Activated CD8-positive, alpha-beta memory T cell treated with anti-CD3 and anti-CD28 coated beads, Interleukin-2, amount 10 ng/mL, durations not matched to agents 7 days and 5 days (primary cell): ENCODE data around the gene GATAD2B. TPM values are rescaled to one million over a fixed set of nuclear protein-coding genes. Genes with fewer than 3 reads are reported as not detected.
A peak's percentile ranks its signal among the peaks of the same experiment; 100 is the strongest.
"Not testable (repeated sequence)": the region's sequence is repeated elsewhere in the genome, so short reads cannot be mapped to it uniquely, and the experiment has no call there.

Experiments
- ATAC-seq: fragments of 150-1000 bp; cut with Tn5 transposase; one replicate; pipeline ENCODE4 v1.10.0; 2021; ENCODE audit warnings: moderate library complexity
- CTCF ChIA-PET: fragments of 350-600 bp; sonication (Branson Sonifier 250); formaldehyde crosslinking; loops from one replicate; lab custom pipeline; 2021; ENCODE audit warnings: antibody characterized with exemption; lab: Charles Lee
- DNase-seq: peaks from one replicate; pipeline ENCODE4 v3.0.0-alpha.2; 2020
- H3K27ac Mint-ChIP-seq: one replicate; pipeline ENCODE4 v1.8.0; 2021; ENCODE audit warnings: mild to moderate bottlenecking, mixed read lengths
- H3K27me3 Mint-ChIP-seq: one replicate; pipeline ENCODE4 v1.8.0; 2021; ENCODE audit warnings: mixed read lengths
- H3K36me3 Mint-ChIP-seq: one replicate; pipeline ENCODE4 v1.8.0; 2021; ENCODE audit warnings: mild to moderate bottlenecking, mixed read lengths
- H3K4me1 Mint-ChIP-seq: one replicate; pipeline ENCODE4 v1.8.0; 2021; ENCODE audit warnings: mixed read lengths
- H3K4me3 Mint-ChIP-seq: one replicate; pipeline ENCODE4 v1.8.0; 2021; ENCODE audit warnings: mild to moderate bottlenecking, moderate library complexity, mixed read lengths
- H3K9me3 Mint-ChIP-seq: one replicate; pipeline ENCODE4 v1.8.0; 2022; ENCODE audit warnings: low read depth, mixed read lengths
- total RNA-seq, 2 experiments: library from RNA; stranded (reverse); gene quantifications; one replicate each; pipeline ENCODE4 v1.2.3, GENCODE V29; 2021

The GATAD2B gene
- total RNA-seq, 2 experiments from 2014 or later: 72.5 to 77.9 TPM

DNA sequence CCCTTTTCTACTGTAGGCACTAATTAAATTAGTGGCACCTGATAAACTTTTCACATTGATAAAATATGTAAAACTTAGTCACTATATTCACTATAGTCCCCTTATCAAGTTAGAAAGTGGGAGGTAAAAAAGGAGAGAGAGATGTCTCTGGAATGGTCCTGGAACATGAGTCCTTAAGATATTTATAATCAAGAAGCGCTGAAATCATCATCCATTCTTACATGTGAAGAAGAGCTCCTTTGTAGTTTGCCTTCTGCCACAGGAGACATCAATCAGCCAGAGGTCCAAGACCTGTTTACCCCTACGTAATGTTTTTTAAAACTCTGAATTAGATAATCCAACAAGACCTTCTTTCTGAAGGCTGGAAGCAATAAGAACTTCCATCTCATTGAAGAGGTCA is 65.3 kb downstream of the GATAD2B start:
- CTCF ChIA-PET: no interaction called here
- DNase-seq (no peak), ATAC-seq (no peak)
- Mint-ChIP-seq H3K9me3 (no peaks in the 10 kb centered on the region), H3K27ac (no peak overlapping the region), H3K4me1 (peaks cover 6% of the 10 kb centered on the region), H3K36me3 (peaks cover 20% of the 10 kb centered on the region), H3K27me3 (no peaks in the 10 kb centered on the region), H3K4me3 (no peak overlapping the region)

DNA sequence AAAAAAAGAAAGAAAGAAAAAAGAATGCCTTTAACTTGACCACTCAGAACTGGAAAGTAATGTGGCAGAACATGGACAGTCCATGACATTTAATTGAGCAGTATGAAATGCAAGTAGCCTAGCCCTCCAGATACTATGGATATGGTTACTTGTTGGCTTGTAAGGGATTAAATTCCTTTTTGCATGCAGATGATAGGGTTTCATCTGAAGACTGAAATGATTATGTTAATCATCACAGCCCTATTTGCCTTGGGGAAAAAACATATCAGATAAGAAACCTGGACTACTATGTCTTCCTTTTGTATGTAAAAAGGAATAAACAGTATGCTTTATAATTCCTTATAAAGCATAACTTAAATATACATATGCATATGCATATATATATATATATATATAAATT is 66.0 kb downstream of the GATAD2B start:
- Mint-ChIP-seq H3K9me3 (no peaks in the 10 kb centered on the region), H3K4me3 (no peak overlapping the region), H3K27me3 (no peaks in the 10 kb centered on the region), H3K36me3 (peaks cover 22% of the 10 kb centered on the region), H3K27ac (no peak overlapping the region), H3K4me1 (peaks cover 3% of the 10 kb centered on the region)
- ATAC-seq (no peak), DNase-seq (no peak)
- CTCF ChIA-PET: no interaction called here

DNA sequence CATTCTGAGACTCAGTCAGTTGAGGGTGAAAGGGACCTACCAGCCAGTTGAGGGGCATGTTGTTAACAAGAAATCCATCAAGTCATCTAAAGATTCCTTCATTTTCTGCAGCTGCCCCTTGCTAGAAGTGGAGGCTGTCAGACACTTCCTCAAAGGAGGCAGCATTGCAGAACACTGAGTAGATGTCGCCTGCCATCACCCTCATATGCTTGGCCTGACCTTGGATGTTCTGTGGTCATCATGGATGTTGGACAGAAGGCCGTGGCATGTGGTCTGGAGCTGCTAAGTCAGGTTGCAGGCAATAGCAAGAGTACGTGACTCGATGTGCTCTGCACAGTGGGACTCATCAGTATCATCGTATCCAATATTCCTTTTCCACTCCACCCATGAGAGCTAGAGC is 70.6 kb downstream of the GATAD2B start:
- Mint-ChIP-seq H3K27ac (no peak overlapping the region), H3K36me3 (peaks cover 25% of the 10 kb centered on the region)

DNA sequence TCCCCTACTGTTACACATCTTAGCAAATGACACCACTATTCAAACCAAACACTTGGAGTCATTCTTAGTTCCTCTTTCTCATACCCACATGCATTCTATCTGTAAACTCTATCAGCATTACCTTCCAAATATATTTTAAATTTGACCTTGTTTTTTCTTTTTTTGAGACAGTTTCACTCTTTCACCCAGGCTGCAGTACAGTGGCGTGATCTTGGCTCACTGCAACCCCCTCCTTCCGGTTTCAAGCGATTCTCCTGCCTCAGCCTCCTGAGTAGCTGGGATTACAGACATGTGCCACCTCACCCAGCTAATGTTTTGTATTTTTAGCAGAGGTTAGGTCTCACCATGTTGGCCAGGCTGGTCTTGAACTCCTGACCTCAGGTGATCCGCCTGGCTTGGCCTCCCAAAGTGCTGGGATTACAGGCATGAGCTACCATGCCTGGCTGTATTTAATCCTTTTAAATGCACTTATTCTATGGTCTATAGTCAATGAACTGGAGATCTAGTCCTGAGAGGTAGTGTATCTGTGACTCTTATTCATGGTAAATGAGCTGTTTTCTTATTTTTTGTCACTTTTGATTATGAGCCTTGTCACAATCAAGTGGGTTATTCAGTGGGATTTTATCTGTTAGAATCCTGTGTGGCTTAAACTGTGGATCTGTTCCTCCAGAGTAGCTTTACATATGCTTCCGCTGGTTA is 73.1 kb downstream of the GATAD2B start:
- ATAC-seq (peak; percentile 42), DNase-seq (peak; percentile 45)
- CTCF ChIA-PET: interaction anchor here (0.8 to 1.5 kb wide), 4 partner anchors 12 to 53 kb away, joined by 3 to 6 read pairs (median 4); no protein-coding TSS in a partner anchor
- peak overlapping the region; percentile 85 for H3K27ac Mint-ChIP-seq
- peaks cover 24% of the 10 kb centered on the region for H3K36me3 Mint-ChIP-seq
- peak overlapping the region; percentile 31 for H3K4me3 Mint-ChIP-seq
- peaks cover 14% of the 10 kb centered on the region for H3K4me1 Mint-ChIP-seq
- H3K27me3 Mint-ChIP-seq: no peaks in the 10 kb centered on the region
- no peaks in the 10 kb centered on the region for H3K9me3 Mint-ChIP-seq

More for the DNA sequence above, 70.6 kb downstream of the GATAD2B start:
- Mint-ChIP-seq H3K4me1 (peaks cover 14% of the 10 kb centered on the region), H3K27me3 (no peaks in the 10 kb centered on the region), H3K4me3 (no peak overlapping the region), H3K9me3 (no peaks in the 10 kb centered on the region)
- CTCF ChIA-PET: interaction anchor here (0.5 to 0.6 kb wide), 2 partner anchors 10 to 26 kb away, joined by 3 read pairs; no protein-coding TSS in a partner anchor
- no peak for DNase-seq
- no peak for ATAC-seq

DNA sequence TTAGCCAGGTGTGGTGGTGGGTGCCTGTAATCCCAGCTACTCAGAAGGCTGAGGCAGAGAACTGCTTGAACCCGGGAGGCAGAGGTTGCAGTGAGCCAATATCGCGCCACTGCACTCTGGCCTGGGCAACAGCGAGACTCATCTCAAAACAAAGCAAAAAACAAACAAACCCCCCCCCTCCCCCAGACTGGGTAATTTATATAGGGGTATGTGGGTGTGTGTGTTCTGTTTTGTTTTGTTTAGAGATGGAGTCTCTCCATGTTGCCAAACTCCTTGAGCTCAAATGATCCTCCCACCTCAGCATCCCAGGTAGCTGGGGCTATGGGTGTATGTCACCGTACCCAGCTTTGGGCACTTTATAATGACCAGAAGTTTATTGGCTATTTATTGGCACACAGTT is 74.0 kb downstream of the GATAD2B start:
- Mint-ChIP-seq H3K36me3 (peaks cover 27% of the 10 kb centered on the region), H3K27me3 (no peaks in the 10 kb centered on the region), H3K27ac (no peak overlapping the region), H3K9me3 (no peaks in the 10 kb centered on the region), H3K4me3 (no peak overlapping the region), H3K4me1 (peaks cover 17% of the 10 kb centered on the region)
- no peak for DNase-seq
- CTCF ChIA-PET: interaction anchor here (1.0 kb wide), 1 partner anchor 76 kb away, joined by 3 read pairs; no protein-coding TSS in a partner anchor
- ATAC-seq: no peak

DNA sequence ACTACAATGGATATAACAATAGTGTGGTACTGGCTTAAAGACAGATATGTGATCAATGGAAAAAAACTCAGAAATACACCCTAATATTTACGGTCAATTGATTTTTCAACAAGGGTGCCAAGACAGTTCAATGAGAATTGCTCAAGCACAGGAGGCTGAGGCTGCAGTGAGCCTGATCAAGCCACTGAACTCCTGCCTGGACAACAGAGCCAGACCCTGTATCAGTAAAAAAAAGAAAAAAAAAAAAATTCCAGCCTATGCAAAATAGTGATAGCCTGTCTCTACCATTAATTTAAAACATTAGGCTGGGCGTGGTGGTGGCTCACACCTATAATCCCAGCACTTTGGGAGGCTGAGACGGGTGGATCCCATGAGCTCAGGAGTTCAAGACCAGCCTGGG is 77.6 kb downstream of the GATAD2B start:
- Mint-ChIP-seq H3K4me1 (peaks cover 27% of the 10 kb centered on the region), H3K36me3 (peaks cover 14% of the 10 kb centered on the region), H3K27me3 (no peaks in the 10 kb centered on the region), H3K9me3 (no peaks in the 10 kb centered on the region), H3K27ac (no peak overlapping the region), H3K4me3 (no peak overlapping the region)
- DNase-seq: no peak
- ATAC-seq: no peak
- CTCF ChIA-PET: no interaction called here

DNA sequence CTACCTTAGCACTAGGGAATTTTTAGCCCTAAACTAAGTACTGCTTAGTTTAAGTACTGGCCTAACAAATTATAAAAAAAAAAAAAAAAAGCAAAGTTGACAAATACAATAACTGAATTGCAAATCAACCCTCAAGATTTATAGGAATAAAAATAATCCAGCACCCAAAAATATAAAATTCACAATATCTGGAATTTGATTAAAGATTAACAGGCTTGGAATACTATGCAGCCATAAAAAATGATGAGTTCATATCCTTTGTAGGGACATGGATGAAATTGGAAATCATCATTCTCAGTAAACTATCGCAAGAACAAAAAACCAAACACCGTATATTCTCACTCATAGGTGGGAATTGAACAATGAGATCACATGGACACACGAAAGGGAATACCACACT is 78.4 kb downstream of the GATAD2B start:
- H3K9me3 Mint-ChIP-seq, ATAC-seq, H3K27ac Mint-ChIP-seq, H3K4me3 Mint-ChIP-seq, H3K27me3 Mint-ChIP-seq, DNase-seq, CTCF ChIA-PET: not testable (repeated sequence)
- Mint-ChIP-seq H3K36me3 (peaks cover 13% of the 10 kb centered on the region), H3K4me1 (peaks cover 21% of the 10 kb centered on the region)

DNA sequence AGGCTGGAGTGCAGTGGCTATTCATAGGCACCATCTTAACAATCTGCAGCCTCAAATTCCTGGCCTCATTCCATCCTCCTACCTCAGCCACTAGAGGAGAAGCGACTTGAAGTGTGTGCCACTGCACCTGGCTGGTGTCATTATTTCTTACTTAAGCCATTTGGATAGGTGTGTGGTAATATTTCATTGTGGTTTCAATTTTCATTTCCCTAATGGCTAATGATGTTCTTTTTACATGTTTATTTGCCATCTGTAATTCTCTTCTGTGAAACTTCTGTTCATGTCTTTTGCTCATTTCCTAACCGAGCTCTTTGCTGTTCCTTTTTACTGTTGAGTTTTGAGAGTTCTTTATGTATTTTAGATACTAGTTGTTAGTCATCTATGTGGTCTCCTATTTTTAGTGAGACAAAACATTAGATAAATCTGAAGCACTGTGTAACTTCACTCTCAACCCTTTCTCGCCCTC is 80.7 kb downstream of the GATAD2B start:
- no peaks in the 10 kb centered on the region for H3K27me3 Mint-ChIP-seq
- H3K36me3 Mint-ChIP-seq: peaks cover 9% of the 10 kb centered on the region
- CTCF ChIA-PET: no interaction called here
- DNase-seq (no peak), ATAC-seq (no peak)
- no peak overlapping the region for H3K27ac Mint-ChIP-seq
- peaks cover 16% of the 10 kb centered on the region for H3K4me1 Mint-ChIP-seq
- H3K4me3 Mint-ChIP-seq: no peak overlapping the region
- no peaks in the 10 kb centered on the region for H3K9me3 Mint-ChIP-seq

DNA sequence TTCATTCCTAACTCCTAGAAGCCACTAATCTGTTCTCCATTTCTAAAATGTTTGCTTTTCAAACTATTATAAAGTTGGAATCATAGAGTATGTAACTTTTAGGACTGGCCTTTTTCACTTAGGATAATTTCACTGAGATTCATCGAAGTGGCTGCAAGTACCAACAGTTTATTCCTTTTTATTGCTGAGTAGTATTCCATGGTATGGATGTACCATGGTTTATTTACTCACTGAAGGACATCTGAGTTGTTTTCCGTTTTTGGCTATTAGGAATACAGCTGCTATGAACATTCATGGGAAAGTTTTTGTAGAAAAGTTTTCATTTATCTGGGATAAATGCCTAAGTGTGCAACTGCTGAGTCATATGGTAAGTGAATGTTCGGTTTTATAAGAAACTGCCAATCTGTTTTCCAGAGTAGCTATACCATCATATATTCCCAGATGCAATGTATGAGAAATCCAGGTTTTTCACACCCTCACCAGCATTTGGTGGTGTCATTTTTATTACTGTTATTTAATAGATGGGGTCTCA is 81.2 kb downstream of the GATAD2B start:
- DNase-seq (no peak), ATAC-seq (no peak)
- Mint-ChIP-seq H3K9me3 (no peaks in the 10 kb centered on the region), H3K36me3 (peaks cover 9% of the 10 kb centered on the region), H3K27ac (no peak overlapping the region), H3K4me3 (no peak overlapping the region), H3K4me1 (peaks cover 16% of the 10 kb centered on the region), H3K27me3 (no peaks in the 10 kb centered on the region)
- CTCF ChIA-PET: no interaction called here

DNA sequence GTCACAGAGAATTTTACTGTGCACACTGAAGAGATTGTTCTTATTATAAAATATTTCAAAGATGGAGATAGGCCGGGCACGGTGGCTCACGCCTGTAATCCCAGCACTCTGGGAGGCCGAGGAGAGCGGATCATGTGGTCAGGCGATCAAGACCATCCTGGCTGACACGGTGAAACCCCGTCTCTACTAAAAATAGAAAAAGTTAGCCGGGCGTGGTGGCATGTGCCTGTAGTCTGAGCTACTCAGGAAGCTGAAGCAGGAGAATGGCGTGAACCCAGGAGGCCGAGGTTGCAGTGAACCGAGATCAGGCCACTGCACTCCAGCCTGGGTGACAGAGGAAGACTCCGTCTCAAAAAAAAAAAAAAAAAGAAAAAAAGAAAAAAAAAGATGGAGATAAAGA is 82.0 kb downstream of the GATAD2B start:
- ATAC-seq, H3K4me3 Mint-ChIP-seq, H3K36me3 Mint-ChIP-seq, H3K9me3 Mint-ChIP-seq, H3K27ac Mint-ChIP-seq, H3K27me3 Mint-ChIP-seq, DNase-seq, CTCF ChIA-PET: not testable (repeated sequence)
- peaks cover 16% of the 10 kb centered on the region for H3K4me1 Mint-ChIP-seq

DNA sequence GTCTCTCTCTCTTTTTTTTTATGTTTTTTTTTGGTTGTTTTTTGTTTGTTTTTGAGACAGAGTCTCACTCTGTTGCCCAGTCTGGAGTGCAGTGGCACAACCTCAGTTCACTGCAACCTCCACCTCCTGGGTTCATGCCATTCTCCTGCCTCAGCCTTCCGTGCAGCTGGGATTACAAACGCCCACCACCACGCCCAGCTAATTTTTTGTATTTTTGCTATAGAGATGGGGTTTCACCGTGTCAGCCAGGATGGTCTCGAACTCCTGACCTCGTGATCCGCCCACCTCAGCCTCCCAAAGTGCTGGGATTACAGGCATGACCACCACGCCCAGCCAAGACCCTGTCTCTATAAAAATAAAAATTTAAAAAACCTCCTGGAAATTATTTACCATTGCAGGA is 88.8 kb downstream of the GATAD2B start:
- H3K36me3 Mint-ChIP-seq, H3K4me1 Mint-ChIP-seq, DNase-seq, H3K27me3 Mint-ChIP-seq, ATAC-seq, CTCF ChIA-PET, H3K9me3 Mint-ChIP-seq, H3K27ac Mint-ChIP-seq, H3K4me3 Mint-ChIP-seq: not testable (repeated sequence)

DNA sequence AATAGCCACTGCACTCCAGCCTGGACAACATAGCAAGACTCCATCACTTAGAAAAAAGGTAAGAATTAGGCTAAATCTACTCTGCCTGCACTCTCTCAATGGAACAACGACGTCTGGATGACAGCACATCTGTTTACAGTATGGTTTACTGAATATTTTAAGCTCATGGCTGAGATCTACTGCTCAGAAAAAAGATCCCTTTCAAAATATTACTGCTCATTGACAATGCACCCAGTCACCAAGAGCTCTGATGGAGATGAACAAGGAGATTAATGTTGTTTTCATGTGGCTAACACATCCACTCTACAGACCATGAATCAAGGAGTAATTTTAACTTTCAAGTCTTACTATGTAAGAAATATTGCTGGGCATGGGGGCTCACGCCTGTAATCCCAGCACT is 89.6 kb downstream of the GATAD2B start:
- Mint-ChIP-seq H3K27ac (no peak overlapping the region), H3K4me3 (no peak overlapping the region), H3K36me3 (peaks cover 8% of the 10 kb centered on the region), H3K9me3 (no peaks in the 10 kb centered on the region), H3K27me3 (no peaks in the 10 kb centered on the region), H3K4me1 (peaks cover 2% of the 10 kb centered on the region)
- CTCF ChIA-PET: no interaction called here
- ATAC-seq (no peak), DNase-seq (no peak)

DNA sequence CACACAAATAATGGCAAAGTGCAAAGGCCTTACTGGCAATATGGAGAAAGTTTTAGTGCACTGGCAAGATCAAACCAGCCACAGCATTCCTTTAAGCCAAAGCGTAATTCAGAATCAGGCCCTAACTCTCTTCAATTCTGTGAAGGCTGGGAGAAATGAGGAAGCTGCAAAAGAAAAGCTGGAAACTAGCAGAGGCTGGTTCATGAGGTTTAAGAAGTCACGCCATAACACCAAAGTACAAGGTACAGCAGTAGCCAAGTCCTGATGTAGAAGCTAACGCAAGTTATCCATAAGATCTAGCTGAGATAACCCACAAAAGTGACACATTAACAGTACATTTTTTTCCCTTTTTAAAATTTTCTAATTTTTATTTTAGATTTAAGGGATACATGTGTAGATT is 90.5 kb downstream of the GATAD2B start:
- CTCF ChIA-PET: interaction anchor here (0.6 to 1.1 kb wide), 2 partner anchors 87 to 90 kb away, joined by 3 read pairs; partner anchors contain the start of gene GATAD2B
- Mint-ChIP-seq H3K9me3 (no peaks in the 10 kb centered on the region), H3K27me3 (no peaks in the 10 kb centered on the region), H3K4me1 (peaks cover 4% of the 10 kb centered on the region), H3K27ac (no peak overlapping the region), H3K4me3 (no peak overlapping the region), H3K36me3 (peaks cover 16% of the 10 kb centered on the region)
- ATAC-seq: no peak
- DNase-seq: no peak

DNA sequence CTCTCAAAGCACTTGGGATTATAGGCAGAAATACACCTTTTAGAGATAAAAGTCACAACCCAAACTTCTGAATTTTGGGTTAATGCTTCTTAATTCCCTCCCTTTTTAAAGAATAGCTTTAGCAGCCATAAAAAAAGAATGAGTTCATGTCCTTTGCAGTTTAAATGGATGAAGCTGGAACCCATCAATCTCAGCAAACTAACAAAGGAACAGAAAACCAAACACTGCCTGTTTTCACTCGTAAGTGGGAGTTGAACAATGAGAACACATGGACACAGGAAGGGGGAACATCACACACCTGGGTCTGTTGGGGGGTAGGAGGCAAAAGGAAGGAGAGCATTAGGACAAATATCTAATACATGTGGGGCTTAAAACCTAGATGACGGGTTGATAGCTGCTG is 91.7 kb downstream of the GATAD2B start:
- CTCF ChIA-PET: no interaction called here
- DNase-seq (no peak), ATAC-seq (no peak)
- no peak overlapping the region for H3K27ac Mint-ChIP-seq
- peaks cover 4% of the 10 kb centered on the region for H3K4me1 Mint-ChIP-seq
- no peak overlapping the region for H3K4me3 Mint-ChIP-seq
- peaks cover 19% of the 10 kb centered on the region for H3K36me3 Mint-ChIP-seq
- H3K9me3 Mint-ChIP-seq: no peaks in the 10 kb centered on the region
- no peaks in the 10 kb centered on the region for H3K27me3 Mint-ChIP-seq
